Fibroblast of lung (primary cell): ENCODE measurements around the gene JPT1.

Experiments
- EZH2 ChIP-seq: IDR thresholded peaks from 2 replicates; pipeline ENCODE4 v1.5.1; 2012; ENCODE audit warnings: low read length, control low read depth, mild to moderate bottlenecking; ENCODE audit errors: missing control alignments
- TF ChIP-seq, protein P1 (sequence below), 2 donors: IDR thresholded peaks in 1 of 2; conservative IDR thresholded peaks in 1 of 2; 1 replicate in 1 of 2; 2 replicates in 1 of 2; pipeline ENCODE4 v1.5.1; 2011 to 2012; ENCODE audit warnings: low read length in 2 of 2, control low read depth in 1 of 2, inconsistent platforms in 1 of 2, low read depth in 1 of 2, mild to moderate bottlenecking in 1 of 2

DNA sequence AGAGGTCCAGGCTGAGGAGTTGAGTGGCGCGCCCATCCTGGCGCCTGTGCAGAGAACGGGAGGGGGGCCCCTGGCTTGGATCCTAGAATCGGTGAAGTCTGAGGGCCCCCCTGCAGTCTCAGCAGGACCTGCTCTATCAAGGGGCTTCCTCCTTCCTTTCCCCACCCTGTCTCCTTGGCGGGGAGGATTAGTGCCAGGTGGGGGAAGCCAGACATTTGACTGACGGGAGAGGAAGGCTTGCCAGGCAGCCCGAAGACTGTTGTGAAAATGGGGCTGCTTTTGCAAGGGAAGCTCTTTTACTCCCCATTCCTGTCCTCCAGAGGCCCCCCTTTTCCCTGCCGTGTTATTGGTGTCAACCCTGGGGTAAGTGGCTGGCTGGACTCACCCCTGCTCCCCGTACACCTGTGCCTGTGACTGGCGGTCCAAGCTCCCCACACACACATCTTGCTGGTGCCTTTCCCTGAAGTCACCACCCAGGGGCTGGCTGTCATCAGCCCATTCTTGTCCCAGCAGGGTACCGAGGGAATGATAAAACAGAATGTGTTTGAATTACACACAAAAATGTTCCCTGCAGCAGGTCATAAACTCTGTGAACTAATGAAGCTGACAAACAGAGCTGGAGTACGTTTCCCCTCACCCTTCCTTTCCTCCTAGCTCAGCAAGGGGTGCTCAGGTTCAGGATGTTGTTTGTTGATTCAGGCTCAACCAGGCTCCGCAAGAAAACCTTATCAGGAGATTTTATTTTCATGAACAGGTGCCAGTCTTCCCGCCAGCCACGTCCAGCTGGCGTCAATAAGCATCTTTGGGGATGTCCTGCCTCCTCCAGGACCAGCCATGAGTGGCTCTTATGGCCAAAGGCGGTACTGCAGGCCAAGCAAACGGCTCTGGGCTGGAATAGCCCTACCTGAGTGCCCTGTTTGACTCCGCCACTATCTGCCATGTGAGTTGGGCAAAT lies 48.9 kb downstream of the JPT1 start:
- no peak for TF ChIP-seq EZH2
- TF ChIP-seq, protein P1, sequence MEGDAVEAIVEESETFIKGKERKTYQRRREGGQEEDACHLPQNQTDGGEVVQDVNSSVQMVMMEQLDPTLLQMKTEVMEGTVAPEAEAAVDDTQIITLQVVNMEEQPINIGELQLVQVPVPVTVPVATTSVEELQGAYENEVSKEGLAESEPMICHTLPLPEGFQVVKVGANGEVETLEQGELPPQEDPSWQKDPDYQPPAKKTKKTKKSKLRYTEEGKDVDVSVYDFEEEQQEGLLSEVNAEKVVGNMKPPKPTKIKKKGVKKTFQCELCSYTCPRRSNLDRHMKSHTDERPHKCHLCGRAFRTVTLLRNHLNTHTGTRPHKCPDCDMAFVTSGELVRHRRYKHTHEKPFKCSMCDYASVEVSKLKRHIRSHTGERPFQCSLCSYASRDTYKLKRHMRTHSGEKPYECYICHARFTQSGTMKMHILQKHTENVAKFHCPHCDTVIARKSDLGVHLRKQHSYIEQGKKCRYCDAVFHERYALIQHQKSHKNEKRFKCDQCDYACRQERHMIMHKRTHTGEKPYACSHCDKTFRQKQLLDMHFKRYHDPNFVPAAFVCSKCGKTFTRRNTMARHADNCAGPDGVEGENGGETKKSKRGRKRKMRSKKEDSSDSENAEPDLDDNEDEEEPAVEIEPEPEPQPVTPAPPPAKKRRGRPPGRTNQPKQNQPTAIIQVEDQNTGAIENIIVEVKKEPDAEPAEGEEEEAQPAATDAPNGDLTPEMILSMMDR (conservative IDR thresholded peaks at IDR 0.05 in 1 of 2, IDR thresholded peaks at IDR 0.05 in 1 of 2; ENCODE audit: low read depth in 1 of 2, low read length in 2 of 2): peak; percentile 66 to 84
